HepG2 (cell line): ENCODE results near the gene PCDHGB1. TPM values are rescaled to one million over a fixed set of nuclear protein-coding genes. Genes with fewer than 3 reads are reported as not detected.

Experiments used
- ARNT ChIP-seq: fragments of 450-650 bp; IDR thresholded peaks from 2 replicates; pipeline ENCODE4 v1.6.1; 2017
- ETV6 ChIP-seq: sonication (generic); formaldehyde crosslinking; conservative IDR thresholded peaks from 2 replicates; pipeline ENCODE4 v1.4.0; 2020; ENCODE audit warnings: missing genetic modification reagents
- JUN ChIP-seq: sonication (generic); formaldehyde crosslinking; IDR thresholded peaks from 2 replicates; pipeline ENCODE4 v1.4.0; 2020; ENCODE audit warnings: mild to moderate bottlenecking, missing genetic modification reagents
- PITX1 ChIP-seq: sonication (generic); formaldehyde crosslinking; IDR thresholded peaks from 2 replicates; pipeline ENCODE4 v1.5.1; 2020; ENCODE audit warnings: mild to moderate bottlenecking, missing genetic modification reagents
- POGK ChIP-seq: sonication (generic); formaldehyde crosslinking; conservative IDR thresholded peaks from 2 replicates; pipeline ENCODE4 v1.8.0; 2022; ENCODE audit warnings: mild to moderate bottlenecking, moderate library complexity, missing genetic modification reagents
- POLR2AphosphoS5 ChIP-seq: IDR thresholded peaks from 2 replicates; pipeline ENCODE4 v1.6.1; 2012; ENCODE audit warnings: low read depth, low read length
- REL ChIP-seq: sonication (generic); formaldehyde crosslinking; conservative IDR thresholded peaks from 2 replicates; pipeline ENCODE4 v1.8.0; 2022; ENCODE audit warnings: mild to moderate bottlenecking, missing genetic modification reagents, moderate library complexity
- YY1 ChIP-seq: IDR thresholded peaks from 2 replicates; pipeline ENCODE4 v1.6.1; 2011; ENCODE audit warnings: low read length, low read depth, moderate library complexity, mild to moderate bottlenecking; ENCODE audit not compliant: insufficient read depth, insufficient replicate concordance
- ZFP37 ChIP-seq: sonication (generic); formaldehyde crosslinking; IDR thresholded peaks from 2 replicates; pipeline ENCODE4 v1.4.0; 2020; ENCODE audit warnings: missing genetic modification reagents, borderline replicate concordance
- ZNF253 ChIP-seq: sonication (generic); formaldehyde crosslinking; IDR thresholded peaks from 2 replicates; pipeline ENCODE4 v1.8.0; 2022; ENCODE audit warnings: mild to moderate bottlenecking, missing genetic modification reagents, borderline replicate concordance
- ZNF512B ChIP-seq: sonication (generic); formaldehyde crosslinking; IDR thresholded peaks from 2 replicates; pipeline ENCODE4 v1.5.1; 2020; ENCODE audit warnings: missing genetic modification reagents, mild to moderate bottlenecking, borderline replicate concordance
- ZNF674 ChIP-seq: sonication (generic); formaldehyde crosslinking; IDR thresholded peaks from 2 replicates; pipeline ENCODE4 v1.5.0; 2020; ENCODE audit warnings: low read depth, mild to moderate bottlenecking, missing genetic modification reagents
- polyA plus RNA-seq, 8 experiments: library from polyadenylated mRNA; depleted of rRNA in 3 of 8; stranded (reverse) in 7 of 8; unstranded in 1 of 8; fragments of >200 nt; fragmentation: Illumina TruSeq in 4 of 8; extraction: Trizol in 4 of 8; gene quantifications; 2 replicates each; pipeline versions ENCODE4 v1.2.1 to v1.2.3, GENCODE V29; 2011 to 2016; ENCODE audit warnings: low read depth in 4 of 8, missing spikeins in 1 of 8, mixed read lengths in 1 of 8; ENCODE audit not compliant: insufficient read depth in 1 of 8
- total RNA-seq, 5 experiments: library from RNA; depleted of rRNA; stranded (reverse); fragments of >200 nt; fragmentation: Illumina TruSeq; extraction: Trizol; gene quantifications; 2 replicates each; pipeline ENCODE4 v1.2.3, GENCODE V29; 2016; ENCODE audit warnings: low read depth in 1 of 5
- TF ChIP-seq, protein P1 (sequence below): sonication (generic); formaldehyde crosslinking; IDR thresholded peaks from 2 replicates; pipeline ENCODE4 v1.4.0; 2020; ENCODE audit warnings: missing genetic modification reagents, borderline replicate concordance
- TF ChIP-seq, protein P2 (sequence below): sonication (generic); formaldehyde crosslinking; IDR thresholded peaks from 2 replicates; pipeline ENCODE4 v1.4.0; 2020; ENCODE audit warnings: mild to moderate bottlenecking, missing genetic modification reagents, borderline replicate concordance
- TF ChIP-seq, protein P3 (sequence below): sonication (generic); formaldehyde crosslinking; IDR thresholded peaks from 2 replicates; pipeline ENCODE4 v1.8.0; 2022; ENCODE audit warnings: missing genetic modification reagents, mild to moderate bottlenecking, borderline replicate concordance
- TF ChIP-seq, protein P4 (sequence below): sonication (generic); formaldehyde crosslinking; IDR thresholded peaks from 2 replicates; pipeline ENCODE4 v1.8.0; 2022; ENCODE audit warnings: missing genetic modification reagents, mild to moderate bottlenecking, moderate library complexity, borderline replicate concordance

Gene PCDHGB1
- total and polyA plus RNA-seq, 2 of the 13 experiments (the other 11 are each of a cell fraction or from before 2014, with no cell fraction given): 1.0 to 2.6 TPM

- no peak for TF ChIP-seq ZNF512B
- TF ChIP-seq ETV6 (CRISPR knock-in tag): no peak
- TF ChIP-seq, protein P1, sequence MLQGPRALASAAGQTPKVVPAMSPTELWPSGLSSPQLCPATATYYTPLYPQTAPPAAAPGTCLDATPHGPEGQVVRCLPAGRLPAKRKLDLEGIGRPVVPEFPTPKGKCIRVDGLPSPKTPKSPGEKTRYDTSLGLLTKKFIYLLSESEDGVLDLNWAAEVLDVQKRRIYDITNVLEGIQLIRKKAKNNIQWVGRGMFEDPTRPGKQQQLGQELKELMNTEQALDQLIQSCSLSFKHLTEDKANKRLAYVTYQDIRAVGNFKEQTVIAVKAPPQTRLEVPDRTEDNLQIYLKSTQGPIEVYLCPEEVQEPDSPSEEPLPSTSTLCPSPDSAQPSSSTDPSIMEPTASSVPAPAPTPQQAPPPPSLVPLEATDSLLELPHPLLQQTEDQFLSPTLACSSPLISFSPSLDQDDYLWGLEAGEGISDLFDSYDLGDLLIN (CRISPR knock-in tag): peak; percentile 73; the same call in 1 of the 2 replicates
- TF ChIP-seq ZNF253 (CRISPR knock-in tag): no peak
- TF ChIP-seq REL: peak; percentile 91; the same call in 1 of the 2 replicates
- TF ChIP-seq YY1: peak; percentile 92
- 0 out of 2 replicates have a peak, but pooled peaks have one; percentile 73 for TF ChIP-seq ZFP37
- TF ChIP-seq JUN: no peak
- TF ChIP-seq, protein P2, sequence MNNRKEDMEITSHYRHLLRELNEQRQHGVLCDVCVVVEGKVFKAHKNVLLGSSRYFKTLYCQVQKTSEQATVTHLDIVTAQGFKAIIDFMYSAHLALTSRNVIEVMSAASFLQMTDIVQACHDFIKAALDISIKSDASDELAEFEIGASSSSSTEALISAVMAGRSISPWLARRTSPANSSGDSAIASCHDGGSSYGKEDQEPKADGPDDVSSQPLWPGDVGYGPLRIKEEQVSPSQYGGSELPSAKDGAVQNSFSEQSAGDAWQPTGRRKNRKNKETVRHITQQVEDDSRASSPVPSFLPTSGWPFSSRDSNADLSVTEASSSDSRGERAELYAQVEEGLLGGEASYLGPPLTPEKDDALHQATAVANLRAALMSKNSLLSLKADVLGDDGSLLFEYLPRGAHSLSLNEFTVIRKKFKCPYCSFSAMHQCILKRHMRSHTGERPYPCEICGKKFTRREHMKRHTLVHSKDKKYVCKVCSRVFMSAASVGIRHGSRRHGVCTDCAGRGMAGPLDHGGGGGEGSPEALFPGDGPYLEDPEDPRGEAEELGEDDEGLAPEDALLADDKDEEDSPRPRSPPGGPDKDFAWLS (CRISPR knock-in tag): no peak
- 0 out of 2 replicates have a peak, but pooled peaks have one; percentile 58 for TF ChIP-seq PITX1 (CRISPR knock-in tag)
- peak; percentile 92 for TF ChIP-seq POLR2AphosphoS5
- TF ChIP-seq, protein P3, sequence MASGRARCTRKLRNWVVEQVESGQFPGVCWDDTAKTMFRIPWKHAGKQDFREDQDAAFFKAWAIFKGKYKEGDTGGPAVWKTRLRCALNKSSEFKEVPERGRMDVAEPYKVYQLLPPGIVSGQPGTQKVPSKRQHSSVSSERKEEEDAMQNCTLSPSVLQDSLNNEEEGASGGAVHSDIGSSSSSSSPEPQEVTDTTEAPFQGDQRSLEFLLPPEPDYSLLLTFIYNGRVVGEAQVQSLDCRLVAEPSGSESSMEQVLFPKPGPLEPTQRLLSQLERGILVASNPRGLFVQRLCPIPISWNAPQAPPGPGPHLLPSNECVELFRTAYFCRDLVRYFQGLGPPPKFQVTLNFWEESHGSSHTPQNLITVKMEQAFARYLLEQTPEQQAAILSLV: peak; percentile 79; the same call in 1 of the 2 replicates
- peak; percentile 80 for TF ChIP-seq POGK
- TF ChIP-seq, protein P4, sequence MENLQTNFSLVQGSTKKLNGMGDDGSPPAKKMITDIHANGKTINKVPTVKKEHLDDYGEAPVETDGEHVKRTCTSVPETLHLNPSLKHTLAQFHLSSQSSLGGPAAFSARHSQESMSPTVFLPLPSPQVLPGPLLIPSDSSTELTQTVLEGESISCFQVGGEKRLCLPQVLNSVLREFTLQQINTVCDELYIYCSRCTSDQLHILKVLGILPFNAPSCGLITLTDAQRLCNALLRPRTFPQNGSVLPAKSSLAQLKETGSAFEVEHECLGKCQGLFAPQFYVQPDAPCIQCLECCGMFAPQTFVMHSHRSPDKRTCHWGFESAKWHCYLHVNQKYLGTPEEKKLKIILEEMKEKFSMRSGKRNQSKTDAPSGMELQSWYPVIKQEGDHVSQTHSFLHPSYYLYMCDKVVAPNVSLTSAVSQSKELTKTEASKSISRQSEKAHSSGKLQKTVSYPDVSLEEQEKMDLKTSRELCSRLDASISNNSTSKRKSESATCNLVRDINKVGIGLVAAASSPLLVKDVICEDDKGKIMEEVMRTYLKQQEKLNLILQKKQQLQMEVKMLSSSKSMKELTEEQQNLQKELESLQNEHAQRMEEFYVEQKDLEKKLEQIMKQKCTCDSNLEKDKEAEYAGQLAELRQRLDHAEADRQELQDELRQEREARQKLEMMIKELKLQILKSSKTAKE (CRISPR knock-in tag): no peak
- TF ChIP-seq ARNT: no peak
- TF ChIP-seq ZNF674 (CRISPR knock-in tag): no peak
Measured at GRCh38 chr5:141320225-141321169, 29.4 kb upstream of the PCDHGB1 start, which contains the start of gene TAF7 (continued).
